Stimulated activated CD8-positive, alpha-beta memory T cell treated with anti-CD3 and anti-CD28 coated beads, Interleukin-12 subunit alpha, Interleukin-12 subunit beta, amount 100 ng/mL, for 24 hours (primary cell): ENCODE data around the gene PGAP3.
"Not testable (repeated sequence)": the region's sequence is repeated elsewhere in the genome, so short reads cannot be mapped to it uniquely, and the experiment has no call there.

Experiments
- DNase-seq: peaks from one replicate; pipeline ENCODE4 v3.0.0-alpha.2; 2020; ENCODE audit errors: extremely low read depth

The PGAP3 gene

DNA sequence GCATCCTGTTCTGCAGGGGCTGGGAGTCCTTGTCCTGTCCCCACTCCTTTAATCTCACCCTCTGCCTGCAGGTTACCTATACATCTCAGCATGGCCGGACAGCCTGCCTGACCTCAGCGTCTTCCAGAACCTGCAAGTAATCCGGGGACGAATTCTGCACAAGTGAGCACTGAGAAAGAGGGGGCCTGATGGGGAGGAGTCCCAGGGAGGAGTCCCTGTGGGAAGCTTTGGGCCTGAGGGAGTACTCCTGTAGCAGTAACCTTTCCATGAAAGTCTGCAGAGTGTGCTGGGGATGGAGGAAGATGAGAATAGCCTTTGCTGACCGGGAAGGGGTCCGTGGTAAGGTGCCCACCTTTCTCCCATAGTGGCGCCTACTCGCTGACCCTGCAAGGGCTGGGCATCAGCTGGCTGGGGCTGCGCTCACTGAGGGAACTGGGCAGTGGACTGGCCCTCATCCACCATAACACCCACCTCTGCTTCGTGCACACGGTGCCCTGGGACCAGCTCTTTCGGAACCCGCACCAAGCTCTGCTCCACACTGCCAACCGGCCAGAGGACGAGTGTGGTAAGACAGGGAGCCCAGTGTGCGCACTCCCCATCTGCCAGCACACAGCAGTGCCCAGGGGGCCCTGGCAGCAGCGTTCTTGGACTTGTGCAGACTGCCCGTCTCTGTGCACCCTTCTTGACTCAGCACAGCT is 27.7 kb upstream of the PGAP3 start:
- no peak for DNase-seq

DNA sequence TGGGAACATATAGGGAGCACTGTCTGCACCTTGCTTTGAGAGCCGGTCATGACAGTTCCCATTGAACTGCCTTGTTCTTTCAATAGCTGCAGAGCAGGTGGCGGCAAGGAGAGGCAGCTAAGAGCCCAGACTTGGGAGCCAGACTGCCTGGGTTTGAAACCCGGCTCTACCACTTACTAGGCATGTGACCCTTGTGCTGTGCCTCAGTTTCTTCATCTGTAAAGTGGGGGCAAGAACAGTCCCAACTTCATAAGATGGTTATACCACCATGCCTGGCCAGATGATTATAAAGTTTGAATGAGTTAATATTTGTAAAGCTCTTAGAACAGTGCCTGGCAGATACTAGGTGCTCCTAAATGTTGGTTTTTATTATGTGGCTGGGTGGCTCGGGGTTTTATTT is 26.4 kb upstream of the PGAP3 start:
- DNase-seq = no peak

DNA sequence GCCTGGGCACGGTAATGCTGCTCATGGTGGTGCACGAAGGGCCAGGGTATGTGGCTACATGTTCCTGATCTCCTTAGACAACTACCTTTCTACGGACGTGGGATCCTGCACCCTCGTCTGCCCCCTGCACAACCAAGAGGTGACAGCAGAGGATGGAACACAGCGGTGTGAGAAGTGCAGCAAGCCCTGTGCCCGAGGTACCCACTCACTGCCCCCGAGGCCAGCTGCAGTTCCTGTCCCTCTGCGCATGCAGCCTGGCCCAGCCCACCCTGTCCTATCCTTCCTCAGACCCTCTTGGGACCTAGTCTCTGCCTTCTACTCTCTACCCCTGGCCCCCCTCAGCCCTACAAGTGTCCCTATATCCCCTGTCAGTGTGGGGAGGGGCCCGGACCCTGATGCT is 24.0 kb upstream of the PGAP3 start:
- DNase-seq = no peak

DNA sequence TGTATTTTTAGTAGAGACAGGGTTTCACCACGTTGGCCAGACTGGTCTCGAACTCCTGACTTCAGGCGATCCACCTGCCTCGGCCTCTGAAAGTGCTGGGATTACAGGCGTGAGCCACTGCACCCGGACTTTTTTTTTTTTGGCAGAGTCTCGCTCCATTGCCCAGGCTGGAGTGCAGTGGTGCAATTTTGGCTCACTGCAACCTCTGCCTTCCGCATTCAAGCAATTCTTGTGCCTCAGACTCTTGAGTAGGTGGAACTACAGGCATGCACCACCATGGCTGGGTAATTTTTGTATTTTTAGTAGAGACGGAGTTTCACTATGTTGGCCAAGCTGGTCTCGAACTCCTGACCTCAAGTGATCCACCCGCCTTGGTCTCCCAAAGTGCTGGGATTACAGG is 23.2 kb upstream of the PGAP3 start:
- not testable (repeated sequence) for DNase-seq

DNA sequence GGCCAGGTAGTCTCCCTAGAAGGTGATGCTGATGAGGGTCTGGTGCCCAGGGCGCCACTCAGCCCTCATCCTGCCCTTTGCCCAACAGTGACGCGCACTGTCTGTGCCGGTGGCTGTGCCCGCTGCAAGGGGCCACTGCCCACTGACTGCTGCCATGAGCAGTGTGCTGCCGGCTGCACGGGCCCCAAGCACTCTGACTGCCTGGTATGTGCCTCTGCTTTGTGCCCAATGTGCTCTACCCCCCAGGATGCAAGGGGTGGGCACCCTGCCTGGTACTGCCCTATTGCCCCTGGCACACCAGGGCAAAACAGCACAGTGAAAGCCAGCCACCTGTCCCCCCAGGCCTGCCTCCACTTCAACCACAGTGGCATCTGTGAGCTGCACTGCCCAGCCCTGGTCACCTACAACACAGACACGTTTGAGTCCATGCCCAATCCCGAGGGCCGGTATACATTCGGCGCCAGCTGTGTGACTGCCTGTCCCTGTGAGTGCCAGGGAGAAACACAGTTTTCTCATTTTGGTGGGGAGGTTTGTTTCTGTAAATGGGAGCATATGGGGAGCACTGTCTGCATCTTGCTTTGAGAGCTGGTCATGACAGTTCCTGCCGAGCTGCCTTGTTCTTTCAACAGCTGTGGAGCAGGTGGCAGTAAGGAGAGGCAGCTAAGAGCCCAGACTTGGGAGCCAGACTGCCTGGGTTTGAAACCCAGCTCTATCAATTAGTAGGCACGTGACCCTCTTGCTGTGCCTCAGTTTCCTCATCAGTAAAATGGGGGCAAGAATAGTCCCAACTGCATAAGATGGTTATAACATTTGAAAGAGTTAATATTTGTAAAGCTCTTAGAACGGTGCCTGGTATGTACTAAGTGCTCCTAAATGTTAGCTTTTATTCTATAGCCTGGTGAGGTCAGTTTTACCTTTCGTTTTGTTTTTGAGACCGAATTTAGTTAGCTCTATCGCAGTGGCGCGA is 22.4 kb upstream of the PGAP3 start:
- no peak for DNase-seq

DNA sequence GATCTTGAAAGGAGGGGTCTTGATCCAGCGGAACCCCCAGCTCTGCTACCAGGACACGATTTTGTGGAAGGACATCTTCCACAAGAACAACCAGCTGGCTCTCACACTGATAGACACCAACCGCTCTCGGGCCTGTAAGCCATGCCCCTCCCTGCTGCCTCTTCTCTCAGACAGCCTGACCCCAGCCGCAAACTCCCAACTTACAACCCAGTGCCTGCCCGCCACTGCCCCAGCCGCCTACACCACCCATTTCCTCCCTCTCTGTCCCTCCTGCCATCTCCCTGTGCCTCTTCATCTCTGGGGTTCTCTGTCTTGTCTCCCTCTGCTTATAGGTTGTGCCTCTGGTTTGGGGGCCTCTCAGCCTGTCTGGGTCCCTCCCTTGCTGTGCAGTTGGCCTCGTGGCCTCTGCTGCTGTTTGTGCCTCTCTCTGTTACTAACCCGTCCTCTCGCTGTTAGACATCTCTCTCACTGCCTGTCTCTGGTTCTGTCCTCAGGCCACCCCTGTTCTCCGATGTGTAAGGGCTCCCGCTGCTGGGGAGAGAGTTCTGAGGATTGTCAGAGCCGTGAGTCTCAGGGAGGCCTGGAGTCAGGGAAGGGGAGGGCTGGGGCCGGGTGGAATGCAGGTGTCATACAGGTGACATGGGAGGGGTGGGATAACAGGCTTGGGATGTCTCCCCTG is 21.6 kb upstream of the PGAP3 start:
- DNase-seq = no peak

DNA sequence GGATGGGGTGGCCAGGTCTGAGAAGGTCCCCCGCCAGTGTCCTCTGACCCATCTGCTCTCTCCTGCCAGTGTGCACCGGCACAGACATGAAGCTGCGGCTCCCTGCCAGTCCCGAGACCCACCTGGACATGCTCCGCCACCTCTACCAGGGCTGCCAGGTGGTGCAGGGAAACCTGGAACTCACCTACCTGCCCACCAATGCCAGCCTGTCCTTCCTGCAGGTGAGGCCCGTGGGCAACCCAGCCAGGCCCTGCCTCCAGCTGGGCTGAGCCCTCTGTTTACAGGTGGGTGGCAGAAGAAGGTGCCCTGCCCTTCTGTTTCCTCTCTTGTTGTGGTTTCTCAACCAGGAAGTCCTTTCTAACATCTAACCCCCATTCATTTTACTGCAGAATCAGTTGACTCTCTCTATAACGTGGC is 19.1 kb upstream of the PGAP3 start:
- DNase-seq = no peak

DNA sequence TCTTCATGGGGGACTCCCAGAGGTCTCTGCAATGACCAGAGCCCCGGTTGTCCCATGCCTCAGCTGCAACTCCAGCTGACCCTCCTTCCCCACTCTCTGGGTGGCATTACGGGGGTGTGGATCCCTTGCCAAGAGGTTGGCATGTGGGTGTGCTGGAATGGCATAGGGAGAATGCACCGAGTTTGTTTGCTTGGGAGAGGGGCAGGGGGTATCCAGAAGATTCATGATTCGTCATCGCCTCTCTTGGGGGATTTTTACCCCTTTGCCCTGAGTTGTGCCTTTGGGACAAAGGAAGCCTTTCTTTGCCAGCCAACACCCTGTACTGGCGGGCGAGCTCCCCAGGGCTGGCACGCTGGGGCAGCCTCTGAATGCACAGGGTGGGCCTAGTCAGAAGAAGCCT is 18.5 kb upstream of the PGAP3 start:
- DNase-seq = no peak

DNA sequence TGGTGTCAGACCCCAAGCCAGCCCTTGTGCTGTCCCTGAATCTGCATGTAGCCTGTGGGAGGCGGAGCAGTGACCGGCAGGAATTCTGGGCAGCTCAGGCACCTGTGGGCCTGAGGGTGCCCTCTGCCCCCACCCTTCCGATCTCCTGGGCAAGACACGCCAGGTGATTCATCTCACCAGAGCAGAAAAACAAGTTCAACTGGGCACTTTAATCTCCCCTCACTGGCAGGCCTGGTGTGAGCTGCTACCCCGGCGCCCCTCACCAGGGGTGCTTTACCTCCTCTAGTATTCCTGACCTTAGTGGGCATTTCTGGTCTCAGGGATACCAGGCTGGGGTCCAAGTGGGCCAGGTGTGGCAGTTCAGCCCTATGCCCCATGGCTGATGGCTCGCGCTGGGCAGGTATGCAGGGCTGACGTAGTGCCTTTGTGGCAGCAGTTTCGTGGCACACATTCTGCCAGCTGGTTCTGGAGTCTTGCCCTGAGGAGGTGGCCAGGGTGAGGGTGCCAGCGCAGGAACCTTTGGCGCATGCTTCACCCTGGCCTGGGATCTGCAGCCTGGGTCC is 18.0 kb upstream of the PGAP3 start:
- DNase-seq = no peak

DNA sequence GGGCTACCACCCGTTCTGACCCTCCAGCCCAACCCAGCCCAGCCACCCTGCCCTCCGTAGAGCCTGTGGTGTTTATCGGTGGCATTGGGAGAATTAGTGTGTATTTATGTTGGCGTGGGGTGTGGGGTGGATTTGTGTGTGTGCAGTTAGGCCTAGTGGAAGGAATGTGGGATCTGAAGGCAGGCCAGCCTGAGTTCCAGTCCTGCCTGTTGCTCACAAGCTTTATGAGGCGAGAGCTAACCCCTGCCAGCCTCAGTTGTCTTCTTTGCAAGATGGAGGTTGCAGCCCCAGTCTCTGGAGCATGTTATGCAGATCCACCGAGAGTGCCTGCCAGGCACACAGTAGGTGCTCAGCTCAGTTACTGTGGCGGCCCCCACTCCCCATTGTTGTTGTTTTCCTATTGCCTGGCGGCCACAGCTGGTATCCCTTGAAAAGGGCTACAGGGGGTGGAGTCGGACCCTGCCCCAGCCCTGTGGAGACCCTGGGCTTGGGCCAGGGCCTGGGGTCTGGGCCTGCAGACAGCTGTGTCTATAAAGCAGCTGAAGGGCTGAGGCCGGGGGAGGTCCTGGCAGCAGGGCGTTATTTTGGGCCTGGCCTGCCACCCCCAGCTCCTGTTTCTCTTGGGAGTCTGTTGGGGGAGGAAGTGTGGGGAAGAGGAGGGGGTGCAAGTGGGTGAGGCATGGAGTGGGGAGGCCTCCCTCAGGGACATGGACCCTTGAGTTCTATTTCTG is 17.1 kb upstream of the PGAP3 start:
- DNase-seq = no peak

DNA sequence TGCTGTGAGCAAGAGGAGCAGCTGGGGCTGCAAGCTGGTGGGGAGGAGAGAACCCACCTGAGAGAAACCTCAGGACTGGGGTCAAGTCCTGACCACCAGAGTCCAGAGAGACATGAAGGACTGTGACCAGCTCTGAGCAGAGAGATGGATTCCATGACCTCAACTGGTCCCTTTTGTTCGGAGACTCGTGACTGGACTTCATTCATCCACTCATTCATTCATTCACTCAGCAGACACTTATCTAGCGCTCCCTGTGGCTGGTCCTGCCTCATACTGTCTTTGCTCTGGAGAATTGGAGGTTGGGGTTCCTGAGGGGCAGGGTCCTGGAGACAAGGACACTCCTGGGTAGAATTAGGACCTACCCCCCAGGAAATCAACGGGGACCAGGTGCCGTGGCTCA is 16.1 kb upstream of the PGAP3 start:
- no peak for DNase-seq

DNA sequence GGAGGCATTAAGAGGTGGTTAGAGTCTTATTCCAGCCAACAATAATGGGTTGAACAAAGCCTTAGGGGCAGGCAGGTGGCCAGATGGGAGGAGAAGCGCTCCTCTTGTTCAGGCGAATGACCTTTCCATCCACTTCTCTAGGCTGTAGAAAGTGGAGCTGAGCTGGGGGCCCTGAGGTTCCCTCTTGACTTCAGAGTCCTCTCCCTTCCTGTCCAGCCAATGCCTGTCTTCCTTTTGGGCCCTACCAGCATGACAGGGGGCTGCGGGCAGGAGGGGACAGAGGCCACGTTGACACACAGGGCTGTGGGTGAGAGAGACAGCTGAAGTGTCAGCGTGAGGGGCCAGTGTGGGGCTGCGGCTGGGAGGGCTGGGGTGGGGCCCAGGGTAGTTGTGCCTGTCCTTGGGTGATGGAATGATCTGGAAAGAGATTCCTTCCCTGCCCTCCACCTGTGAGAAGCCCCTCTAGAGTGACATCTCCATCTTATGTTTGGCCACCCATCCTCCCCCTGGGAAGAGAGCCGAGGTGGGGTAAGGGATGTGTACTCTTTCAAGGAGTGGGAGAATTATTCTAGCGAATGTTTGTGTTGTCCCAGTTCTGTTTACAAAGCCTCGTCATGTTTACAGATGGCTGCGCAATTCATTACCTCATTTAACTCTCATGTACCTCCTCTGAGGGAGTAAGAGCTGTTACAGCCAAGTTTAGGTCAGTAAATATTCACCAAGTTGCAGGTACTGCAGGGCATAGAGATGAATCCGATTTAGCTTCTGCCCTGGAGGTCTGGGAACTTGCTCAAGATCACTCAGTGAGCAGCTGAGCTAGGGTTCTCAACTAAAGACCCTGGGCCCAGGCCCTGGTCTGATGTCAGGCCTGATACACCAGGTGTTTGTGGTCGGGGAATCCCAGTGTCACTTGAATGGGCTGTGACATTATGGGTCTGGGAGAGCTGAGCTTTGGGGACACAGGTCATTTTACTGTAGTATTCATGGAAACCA is 15.3 kb upstream of the PGAP3 start:
- DNase-seq = no peak

DNA sequence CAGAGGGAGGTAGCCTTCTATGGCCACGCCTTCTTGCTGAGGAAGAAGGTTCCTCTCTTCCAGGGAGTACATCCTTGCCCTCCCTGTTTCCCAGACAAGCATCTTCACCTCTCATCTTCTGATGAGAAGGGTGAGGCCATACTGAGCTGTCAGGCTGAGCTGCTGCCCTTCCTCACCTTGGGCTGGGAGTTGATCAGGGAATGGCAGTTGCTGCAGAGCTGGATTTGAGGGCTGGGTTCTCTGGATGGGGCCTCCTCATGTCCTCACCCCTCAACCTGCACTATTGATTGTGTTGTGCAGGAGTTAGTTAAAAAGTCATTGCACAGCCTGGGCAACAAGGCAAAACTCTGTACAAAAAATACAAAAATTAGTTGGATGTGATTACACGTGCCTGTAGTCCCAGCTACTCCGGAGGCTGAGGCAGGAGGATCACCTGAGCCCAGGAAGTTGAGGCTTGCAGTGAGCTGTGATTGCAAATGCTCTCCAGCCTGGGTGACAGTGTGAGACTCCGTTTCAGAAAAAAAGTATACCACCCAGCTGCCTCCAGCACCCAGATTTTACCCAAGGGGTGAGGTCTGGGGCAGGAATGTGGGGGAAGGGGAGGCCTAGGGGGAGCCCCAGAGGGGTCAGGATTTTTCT is 14.0 kb upstream of the PGAP3 start:
- no peak for DNase-seq

DNA sequence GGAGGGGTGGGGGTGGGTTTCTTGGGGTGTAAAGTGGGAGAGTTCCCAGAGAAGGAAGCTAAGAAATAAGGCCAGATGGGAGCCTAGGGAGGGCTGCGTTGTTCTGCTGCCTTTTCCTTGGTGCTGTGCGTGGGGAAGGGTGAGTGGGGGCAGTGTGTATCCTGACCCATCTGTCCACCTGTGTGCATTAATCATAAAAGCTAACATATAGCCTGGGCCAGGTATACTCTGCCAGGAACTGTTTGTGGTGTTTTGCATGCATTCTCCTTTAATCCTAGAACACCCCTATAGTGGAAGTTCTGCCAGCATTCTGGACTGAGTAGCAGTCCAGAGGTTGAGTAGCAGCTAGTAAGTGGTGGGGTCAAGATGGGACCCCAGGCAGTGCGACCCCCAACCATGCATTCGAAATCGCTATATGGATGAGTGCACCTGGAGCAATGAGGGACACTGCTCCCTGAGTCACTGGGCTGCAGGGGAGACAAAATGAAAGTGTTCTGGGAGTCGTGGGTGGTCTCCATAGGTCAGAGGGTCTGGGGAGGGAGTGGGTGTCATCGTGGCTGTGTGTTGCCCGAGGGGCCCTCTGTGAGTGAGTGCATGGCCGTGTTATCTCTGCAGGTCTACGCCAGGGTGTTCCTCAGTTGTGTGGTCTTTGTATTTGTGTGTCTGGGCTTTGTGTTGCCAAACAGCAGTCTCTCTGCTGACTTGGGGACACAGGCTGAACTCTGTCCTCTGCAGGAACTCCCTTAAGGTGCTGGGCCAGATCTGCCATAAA is 13.3 kb upstream of the PGAP3 start:
- DNase-seq = no peak

DNA sequence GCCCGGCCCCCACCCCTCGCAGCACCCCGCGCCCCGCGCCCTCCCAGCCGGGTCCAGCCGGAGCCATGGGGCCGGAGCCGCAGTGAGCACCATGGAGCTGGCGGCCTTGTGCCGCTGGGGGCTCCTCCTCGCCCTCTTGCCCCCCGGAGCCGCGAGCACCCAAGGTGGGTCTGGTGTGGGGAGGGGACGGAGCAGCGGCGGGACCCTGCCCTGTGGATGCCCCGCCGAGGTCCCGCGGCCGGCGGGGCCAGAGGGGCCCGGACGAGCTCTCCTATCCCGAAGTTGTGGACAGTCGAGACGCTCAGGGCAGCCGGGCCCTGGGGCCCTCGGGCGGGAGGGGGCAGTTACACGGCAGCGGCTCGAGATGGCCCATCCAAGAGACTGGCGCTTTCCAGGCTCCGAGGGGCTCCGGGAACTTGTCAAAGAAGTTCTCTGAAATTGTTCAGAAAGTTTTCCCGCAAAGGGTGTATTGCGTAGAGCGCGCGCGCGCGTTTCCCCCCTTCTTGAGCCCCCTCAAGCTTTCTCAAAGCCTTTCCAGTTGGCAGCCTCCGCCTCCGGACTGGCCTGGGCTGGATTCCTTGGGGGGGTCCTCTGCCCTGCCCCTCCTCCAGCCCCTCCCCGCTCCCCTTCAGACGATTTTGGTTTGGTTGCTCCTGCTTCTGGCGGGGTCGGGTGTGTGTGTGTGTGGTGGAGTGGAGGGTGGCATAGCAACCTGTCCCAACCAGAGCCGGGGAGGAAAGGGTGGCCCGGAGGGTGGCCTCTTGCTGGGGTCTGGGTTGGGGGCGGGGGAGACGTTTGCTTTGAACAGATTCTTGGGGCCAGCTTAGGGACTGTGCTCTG is 12.5 kb upstream of the PGAP3 start:
- no peak for DNase-seq

DNA sequence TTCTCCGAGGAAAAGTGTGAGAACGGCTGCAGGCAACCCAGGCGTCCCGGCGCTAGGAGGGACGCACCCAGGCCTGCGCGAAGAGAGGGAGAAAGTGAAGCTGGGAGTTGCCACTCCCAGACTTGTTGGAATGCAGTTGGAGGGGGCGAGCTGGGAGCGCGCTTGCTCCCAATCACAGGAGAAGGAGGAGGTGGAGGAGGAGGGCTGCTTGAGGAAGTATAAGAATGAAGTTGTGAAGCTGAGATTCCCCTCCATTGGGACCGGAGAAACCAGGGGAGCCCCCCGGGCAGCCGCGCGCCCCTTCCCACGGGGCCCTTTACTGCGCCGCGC is 11.9 kb upstream of the PGAP3 start, which contains the start of gene ERBB2:
Gene ERBB2 (plus strand): TSS at position 247 of the 330 bp plus-strand sequence. CDS start 175 bp downstream, outside the sequence.
- no peak for DNase-seq

DNA sequence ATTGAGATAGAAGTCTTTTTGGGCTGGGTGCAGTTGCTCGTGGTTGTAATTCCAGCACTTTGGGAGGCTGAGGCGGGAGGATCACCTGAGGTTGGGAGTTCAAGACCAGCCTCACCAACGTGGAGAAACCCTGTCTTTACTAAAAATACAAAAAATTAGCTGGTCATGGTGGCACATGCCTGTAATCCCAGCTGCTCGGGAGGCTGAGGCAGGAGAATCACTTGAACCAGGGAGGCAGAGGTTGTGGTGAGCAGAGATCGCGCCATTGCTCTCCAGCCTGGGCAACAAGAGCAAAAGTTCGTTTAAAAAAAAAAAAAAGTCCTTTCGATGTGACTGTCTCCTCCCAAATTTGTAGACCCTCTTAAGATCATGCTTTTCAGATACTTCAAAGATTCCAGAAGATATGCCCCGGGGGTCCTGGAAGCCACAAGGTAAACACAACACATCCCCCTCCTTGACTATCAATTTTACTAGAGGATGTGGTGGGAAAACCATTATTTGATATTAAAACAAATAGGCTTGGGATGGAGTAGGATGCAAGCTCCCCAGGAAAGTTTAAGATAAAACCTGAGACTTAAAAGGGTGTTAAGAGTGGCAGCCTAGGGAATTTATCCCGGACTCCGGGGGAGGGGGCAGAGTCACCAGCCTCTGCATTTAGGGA is 11.4 kb upstream of the PGAP3 start:
- DNase-seq = not testable (repeated sequence)

DNA sequence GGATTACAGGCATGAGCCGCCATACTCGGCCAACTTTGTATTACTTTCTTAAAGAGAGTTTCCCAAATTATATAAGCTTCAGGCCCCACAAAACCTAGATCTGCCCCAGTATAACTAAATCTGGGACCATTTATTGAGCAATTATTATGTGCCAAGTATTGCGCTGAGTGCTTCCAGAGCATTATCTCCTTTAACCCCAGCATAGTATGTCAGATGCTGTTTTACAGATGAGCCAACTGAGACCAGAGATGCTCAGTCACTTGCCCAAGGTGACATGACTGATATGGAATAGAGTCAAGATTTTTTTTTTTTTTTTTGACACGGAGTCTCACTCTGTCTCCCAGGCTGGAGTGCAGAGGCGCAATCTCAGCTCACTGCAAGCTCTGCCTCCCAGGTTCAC is 10.1 kb upstream of the PGAP3 start:
- DNase-seq = no peak
